ENCODE data around the gene HRH2.

The HRH2 gene

DNA sequence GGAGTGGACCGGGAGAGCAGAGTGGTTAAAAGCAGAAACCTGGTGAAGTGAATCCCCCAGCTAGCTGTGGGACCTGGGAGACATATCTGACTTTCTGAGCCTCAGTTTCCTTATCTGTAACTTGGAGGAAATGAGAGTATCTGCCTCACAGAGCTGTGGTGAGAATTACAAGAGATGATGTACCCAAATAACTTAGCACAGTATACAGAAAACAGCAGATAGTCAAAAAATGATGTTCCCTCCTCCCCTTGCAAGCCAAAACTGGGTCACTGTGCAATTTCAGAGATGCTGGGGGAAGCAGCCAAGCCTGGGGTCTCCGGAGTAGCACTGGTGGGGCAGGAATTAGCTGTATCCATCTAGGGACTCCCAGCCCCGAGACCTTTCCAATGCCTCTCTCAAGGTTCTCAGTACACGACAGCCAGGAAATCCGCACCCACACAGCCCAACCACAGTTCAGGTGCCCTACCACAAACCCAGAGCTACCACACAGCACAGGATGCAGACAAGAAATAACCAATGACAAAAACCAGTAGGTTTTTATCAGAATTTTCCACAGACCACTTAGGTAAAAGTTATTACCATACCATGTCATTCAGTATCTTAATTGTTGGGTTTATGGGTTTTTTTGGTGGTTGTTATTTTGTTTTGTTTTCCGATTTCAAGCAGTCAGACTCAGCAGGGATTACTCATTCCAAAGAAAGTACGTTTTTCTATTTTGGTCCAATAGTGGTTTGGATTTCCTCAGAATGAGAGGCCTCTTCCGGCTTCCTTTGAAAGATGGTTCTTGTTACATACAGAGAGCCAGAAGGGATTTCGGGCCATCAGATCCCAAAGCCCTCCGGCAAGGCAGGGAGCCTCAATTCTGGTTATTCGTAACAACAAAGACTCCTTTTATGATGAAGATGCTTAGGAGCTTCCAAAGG is 4.9 kb upstream of the HRH2 start:
- TF ChIP-seq POLR2AphosphoS5 (IDR thresholded peaks at IDR 0.05; ENCODE audit: low read depth, low read length) (no peak), TAF1 (IDR thresholded peaks at IDR 0.05; ENCODE audit: borderline replicate concordance, low read depth, low read length) (no peak), POLR2A (IDR thresholded peaks at IDR 0.05; ENCODE audit: low read depth, low read length) (no peak)
- FAIRE-seq (no peak), DNase-seq (ENCODE audit: insufficient read length) (no peak)

DNA sequence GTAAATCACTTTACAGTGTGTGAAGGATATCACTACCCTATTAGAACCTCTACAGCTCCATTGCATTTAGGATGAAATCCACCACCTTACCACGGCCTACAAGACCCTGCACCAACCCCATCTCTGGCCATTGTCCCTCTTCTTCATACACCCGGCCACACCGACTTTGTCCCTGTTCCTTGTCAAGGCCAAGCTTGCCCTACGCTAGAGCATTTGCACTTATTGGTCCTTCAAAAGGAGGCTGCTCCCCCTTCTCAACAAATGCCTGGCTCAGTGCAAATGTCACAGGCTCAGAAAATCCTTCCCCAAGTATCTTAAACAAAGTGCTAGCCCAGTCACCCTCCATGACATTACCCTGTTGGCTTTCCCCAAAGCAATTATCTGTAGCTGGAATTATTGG is 4.1 kb upstream of the HRH2 start:
- FAIRE-seq (no peak), DNase-seq (ENCODE audit: insufficient read length) (no peak)
- TF ChIP-seq POLR2A (IDR thresholded peaks at IDR 0.05; ENCODE audit: low read depth, low read length): no peak
- TF ChIP-seq TAF1 (IDR thresholded peaks at IDR 0.05; ENCODE audit: borderline replicate concordance, low read depth, low read length): no peak
- TF ChIP-seq POLR2AphosphoS5 (IDR thresholded peaks at IDR 0.05; ENCODE audit: low read depth, low read length): no peak

DNA sequence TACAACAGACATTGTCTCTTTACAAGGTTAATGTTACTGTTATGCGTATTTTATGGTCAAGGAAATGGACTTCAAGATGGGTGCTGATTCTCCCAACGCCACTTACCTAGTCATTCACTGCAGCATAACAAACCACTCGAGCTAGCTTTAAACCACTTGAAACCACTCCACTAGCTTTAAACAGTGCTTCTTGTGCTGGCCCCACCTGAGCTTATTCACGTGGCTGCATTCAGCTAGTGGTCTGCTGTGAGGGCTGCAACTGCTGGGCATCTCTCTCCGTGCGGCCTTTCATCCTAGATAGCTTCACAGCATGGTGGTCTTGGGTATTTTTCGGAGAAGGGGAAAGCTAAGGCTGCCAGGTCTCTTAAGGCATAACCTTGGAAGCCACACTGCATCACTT is 3.5 kb upstream of the HRH2 start:
- DNase-seq (ENCODE audit: insufficient read length): no peak
- no peak for FAIRE-seq
- TF ChIP-seq POLR2AphosphoS5 (IDR thresholded peaks at IDR 0.05; ENCODE audit: low read depth, low read length): no peak
- TF ChIP-seq TAF1 (IDR thresholded peaks at IDR 0.05; ENCODE audit: borderline replicate concordance, low read depth, low read length): no peak
- TF ChIP-seq POLR2A (IDR thresholded peaks at IDR 0.05; ENCODE audit: low read depth, low read length): no peak

GRCh38 chr5:175654807-175655206 is 3.1 kb upstream of the HRH2 start:
- FAIRE-seq: no peak
- TF ChIP-seq TAF1 (IDR thresholded peaks at IDR 0.05; ENCODE audit: borderline replicate concordance, low read depth, low read length): no peak
- no peak for TF ChIP-seq POLR2AphosphoS5 (IDR thresholded peaks at IDR 0.05; ENCODE audit: low read depth, low read length)
- no peak for TF ChIP-seq POLR2A (IDR thresholded peaks at IDR 0.05; ENCODE audit: low read depth, low read length)
- DNase-seq (ENCODE audit: insufficient read length): no peak

GRCh38 chr5:175655411-175655810 is 2.5 kb upstream of the HRH2 start:
- no peak for DNase-seq (ENCODE audit: insufficient read length)
- TF ChIP-seq TAF1 (IDR thresholded peaks at IDR 0.05; ENCODE audit: borderline replicate concordance, low read depth, low read length): no peak
- no peak for TF ChIP-seq POLR2AphosphoS5 (IDR thresholded peaks at IDR 0.05; ENCODE audit: low read depth, low read length)
- TF ChIP-seq POLR2A (IDR thresholded peaks at IDR 0.05; ENCODE audit: low read depth, low read length): no peak

DNA sequence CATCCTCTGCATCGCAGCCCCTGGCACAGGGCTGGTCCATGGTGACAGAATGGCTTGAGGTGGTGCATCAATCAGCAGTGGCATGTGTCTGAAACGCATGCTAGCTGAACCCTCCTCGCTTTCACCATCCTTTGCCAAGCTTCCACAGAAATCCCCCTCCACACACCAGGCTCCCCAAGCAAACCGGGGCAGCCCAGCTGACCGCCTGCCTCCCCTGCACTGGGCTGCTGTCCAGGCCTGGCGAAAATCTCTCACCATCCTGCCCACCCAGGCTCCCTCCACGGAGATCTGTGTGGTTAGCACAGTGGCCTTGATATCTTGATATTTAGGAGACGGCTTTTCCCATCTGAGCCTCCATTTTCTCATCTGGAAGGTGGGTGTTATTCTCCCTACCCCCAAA is 905 bp upstream of the HRH2 start:
- no peak for TF ChIP-seq TAF1 (IDR thresholded peaks at IDR 0.05; ENCODE audit: borderline replicate concordance, low read depth, low read length)
- TF ChIP-seq POLR2AphosphoS5 (IDR thresholded peaks at IDR 0.05; ENCODE audit: low read depth, low read length): no peak
- no peak for TF ChIP-seq POLR2A (IDR thresholded peaks at IDR 0.05; ENCODE audit: low read depth, low read length)
- FAIRE-seq (no peak), DNase-seq (ENCODE audit: insufficient read length) (no peak)

More at GRCh38 chr5:175655411-175655810, 2.5 kb upstream of the HRH2 start:
- FAIRE-seq: no peak

DNA sequence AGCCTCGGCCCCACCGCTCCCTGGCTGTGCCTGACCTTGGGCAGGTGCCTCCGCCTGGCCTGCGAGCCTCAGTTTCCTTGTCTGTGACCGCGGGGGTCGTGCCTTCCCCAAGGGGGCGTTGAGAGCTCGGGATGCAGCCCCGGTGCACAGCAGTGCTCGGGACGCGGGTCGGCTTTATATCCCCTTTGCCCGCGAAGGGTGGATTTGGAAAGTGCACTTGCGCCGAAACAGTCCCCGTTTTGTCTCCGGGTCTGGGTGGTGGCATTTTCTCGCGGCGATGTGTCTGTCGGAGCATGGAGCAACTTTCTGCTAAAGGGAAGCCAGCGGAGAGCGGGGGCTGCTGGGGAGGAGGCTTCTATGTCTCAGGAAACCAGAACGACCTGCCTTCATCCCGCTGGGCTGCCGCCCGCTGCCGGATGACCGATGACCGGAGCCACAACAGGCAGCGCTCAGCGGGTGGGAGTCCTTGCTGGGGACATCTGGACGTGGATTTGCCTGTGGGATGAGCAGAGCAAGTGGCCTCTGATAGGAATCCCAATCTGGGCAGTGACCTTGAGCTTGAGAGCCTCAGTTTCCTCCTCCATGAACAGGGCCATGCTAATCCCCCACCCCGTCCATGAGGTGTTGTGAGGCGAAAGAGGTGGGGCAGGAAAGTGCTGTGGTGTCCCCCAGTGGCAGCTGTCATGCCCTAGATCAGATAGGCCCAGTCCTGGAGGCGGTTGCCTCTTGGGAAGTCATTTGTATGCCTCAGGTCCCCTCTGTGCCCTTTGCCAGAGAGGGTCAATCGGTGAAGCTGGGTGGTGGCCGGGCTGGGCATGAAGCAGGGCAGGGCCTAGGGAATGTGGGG is 651 bp downstream of the HRH2 start:
- no peak for FAIRE-seq
- no peak for TF ChIP-seq TAF1 (IDR thresholded peaks at IDR 0.05; ENCODE audit: borderline replicate concordance, low read depth, low read length)
- no peak for TF ChIP-seq POLR2AphosphoS5 (IDR thresholded peaks at IDR 0.05; ENCODE audit: low read depth, low read length)
- TF ChIP-seq POLR2A (IDR thresholded peaks at IDR 0.05; ENCODE audit: low read depth, low read length): no peak
- DNase-seq (ENCODE audit: insufficient read length): no peak

GRCh38 chr5:175659546-175660253 is 1.8 kb downstream of the HRH2 start:
- no peak for DNase-seq (ENCODE audit: insufficient read length)
- no peak for FAIRE-seq
- no peak for TF ChIP-seq POLR2AphosphoS5 (IDR thresholded peaks at IDR 0.05; ENCODE audit: low read depth, low read length)
- no peak for TF ChIP-seq POLR2A (IDR thresholded peaks at IDR 0.05; ENCODE audit: low read depth, low read length)
- no peak for TF ChIP-seq TAF1 (IDR thresholded peaks at IDR 0.05; ENCODE audit: borderline replicate concordance, low read depth, low read length)

- TF ChIP-seq TAF1 (IDR thresholded peaks at IDR 0.05; ENCODE audit: borderline replicate concordance, low read depth, low read length): no peak
- TF ChIP-seq POLR2A (IDR thresholded peaks at IDR 0.05; ENCODE audit: low read depth, low read length): no peak
- no peak for TF ChIP-seq POLR2AphosphoS5 (IDR thresholded peaks at IDR 0.05; ENCODE audit: low read depth, low read length)
- DNase-seq (ENCODE audit: insufficient read length) (no peak), FAIRE-seq (no peak)
These were observed 5.6 kb downstream of the HRH2 start for GRCh38 chr5:175663186-175664184.

DNA sequence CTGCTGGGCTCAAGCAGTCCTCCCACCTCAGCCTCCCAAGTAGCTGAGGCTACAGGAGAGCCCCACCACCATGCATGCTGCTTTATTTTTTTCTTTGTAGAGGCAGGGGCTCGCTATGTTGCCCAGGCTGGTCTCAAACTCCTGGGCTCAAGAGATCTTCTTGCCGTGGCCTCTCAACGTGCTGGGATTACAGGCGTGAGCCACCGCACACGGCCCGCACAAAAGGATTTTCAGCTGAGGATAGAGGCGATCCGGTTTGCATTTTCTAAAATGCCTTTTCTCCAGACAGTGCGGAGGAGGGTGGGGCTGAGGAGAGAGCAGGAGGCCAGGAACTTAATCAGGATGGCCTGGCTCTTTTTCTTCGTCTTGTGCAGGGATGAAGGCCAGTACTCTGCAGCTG is 6.9 kb downstream of the HRH2 start:
- DNase-seq (ENCODE audit: insufficient read length) (no peak), FAIRE-seq (no peak)
- TF ChIP-seq TAF1 (IDR thresholded peaks at IDR 0.05; ENCODE audit: borderline replicate concordance, low read depth, low read length) (no peak), POLR2A (IDR thresholded peaks at IDR 0.05; ENCODE audit: low read depth, low read length) (no peak), POLR2AphosphoS5 (IDR thresholded peaks at IDR 0.05; ENCODE audit: low read depth, low read length) (no peak)
